HG02798 (cell line): ENCODE results near the gene NOP9.

Experiments
- ATAC-seq: cut with Tn5 transposase; IDR thresholded peaks from one replicate; pipeline ENCODE4 v1.9.1; 2021; ENCODE audit warnings: mild to moderate bottlenecking; ENCODE audit not compliant: unreplicated experiment, poor library complexity

Gene NOP9

DNA sequence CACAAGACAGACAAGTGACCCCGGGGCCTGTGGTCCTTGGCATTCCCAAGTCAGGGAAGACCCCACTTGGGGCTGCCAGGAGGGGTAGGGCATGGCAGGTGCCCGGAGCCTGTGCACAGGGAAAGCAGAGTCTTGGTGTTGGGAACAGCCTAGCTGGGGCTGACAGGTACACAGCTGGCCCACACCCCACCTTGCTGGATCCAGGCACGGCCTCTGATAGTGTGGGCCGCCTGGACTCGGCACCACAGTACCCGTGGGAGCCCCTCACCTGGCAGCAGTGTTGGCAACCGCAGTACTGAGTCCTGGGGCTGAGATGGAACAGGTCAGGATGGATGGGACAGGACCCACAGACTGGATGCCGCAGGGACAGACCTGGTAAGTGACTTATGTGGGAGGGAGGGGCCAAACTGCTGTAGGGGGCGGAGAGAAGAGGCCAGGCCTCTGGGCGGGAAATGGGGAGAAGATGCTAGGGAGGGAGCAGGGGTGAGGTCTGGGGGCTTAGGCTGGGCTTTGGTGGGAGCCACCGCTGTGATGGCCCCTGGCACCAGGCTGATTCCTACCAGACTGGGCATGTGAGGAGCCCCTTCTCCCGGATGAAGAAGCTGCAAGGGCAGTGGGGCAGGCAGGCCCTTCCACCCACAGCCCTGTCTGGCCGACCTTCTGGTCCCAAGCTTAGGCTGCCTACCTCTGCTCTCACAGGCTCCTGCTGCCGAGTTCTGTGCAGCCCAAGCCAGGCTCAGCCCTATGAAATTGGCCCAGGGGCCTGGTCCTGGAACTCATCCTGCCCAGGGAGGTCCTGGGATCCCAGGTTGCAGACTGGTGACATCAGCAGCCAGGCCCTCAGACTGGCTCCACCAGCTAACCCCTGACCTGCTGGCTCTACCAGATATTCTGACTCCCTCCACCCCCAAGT is 36.6 kb upstream of the NOP9 start, which contains the start of gene TGM1:
Gene TGM1, minus strand, starts transcription at position 357 of the 913 bp plus-strand sequence. CDS start 825 bp downstream, outside the sequence.
- no peak for ATAC-seq

DNA sequence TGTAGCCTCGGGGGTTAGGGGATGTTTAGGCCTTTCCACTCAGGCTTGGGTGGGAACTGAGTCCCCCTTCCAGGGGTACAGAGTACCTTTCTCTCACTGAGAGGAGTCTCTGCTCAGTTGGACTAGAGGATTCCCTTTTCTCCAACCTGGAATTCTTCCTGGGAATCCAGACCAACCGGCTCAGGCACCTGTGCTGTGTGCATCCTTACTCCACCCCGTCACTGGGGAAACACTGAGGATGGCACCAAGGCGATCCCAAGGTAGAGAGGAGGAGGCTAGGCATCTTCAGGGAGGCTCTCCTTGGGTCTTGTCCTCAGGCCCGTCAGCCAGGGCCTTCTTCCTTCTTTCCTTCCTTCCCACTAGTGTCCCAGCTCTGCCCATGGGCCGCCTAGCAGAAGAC is 35.8 kb upstream of the NOP9 start:
- no peak for ATAC-seq

GRCh38 chr14:24264298-24264697 is 35.4 kb upstream of the NOP9 start:
- no peak for ATAC-seq

DNA sequence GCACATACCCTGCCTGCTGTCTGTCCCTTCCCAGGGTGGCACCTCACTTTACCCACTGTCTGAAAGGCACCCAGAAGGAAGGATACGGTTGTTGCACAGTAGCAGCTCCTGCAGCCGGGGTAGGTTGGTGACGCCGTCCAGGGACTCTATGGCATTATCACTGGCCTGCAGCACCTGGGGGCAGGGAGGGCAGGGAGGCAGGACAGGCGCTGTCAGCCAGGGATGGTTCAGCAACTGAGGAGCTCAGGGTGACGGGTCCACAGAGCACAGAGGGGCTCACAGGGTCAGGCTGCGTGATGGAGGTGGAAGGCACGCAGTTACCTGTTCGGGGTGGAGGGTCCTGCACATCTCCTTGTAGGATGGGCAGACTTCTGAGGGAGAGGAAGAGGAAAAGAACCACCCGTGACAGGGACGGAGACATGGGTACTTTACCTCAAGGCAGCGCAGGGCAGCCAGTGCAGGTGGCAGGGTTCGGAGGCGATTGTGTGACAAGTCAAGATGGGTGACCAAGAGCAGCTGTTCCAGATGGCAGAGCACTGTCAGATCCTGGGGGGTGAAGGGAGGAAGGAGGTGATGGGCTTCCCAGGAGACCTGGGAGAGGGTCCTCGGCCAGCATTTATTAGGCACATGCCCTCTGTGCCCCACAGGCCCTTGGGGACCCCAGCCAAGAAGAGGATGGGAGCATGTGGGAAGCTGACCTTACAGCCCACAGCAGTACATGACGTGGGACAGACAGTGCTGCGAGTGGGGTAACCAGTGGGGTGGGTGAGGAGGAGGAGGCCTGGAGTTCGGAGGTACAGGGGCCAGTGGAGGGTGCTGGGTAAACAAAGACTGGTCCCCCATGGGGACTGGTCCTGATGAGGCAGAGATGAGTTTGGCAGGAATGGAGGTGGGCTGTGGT is 33.1 kb upstream of the NOP9 start:
- no peak for ATAC-seq

DNA sequence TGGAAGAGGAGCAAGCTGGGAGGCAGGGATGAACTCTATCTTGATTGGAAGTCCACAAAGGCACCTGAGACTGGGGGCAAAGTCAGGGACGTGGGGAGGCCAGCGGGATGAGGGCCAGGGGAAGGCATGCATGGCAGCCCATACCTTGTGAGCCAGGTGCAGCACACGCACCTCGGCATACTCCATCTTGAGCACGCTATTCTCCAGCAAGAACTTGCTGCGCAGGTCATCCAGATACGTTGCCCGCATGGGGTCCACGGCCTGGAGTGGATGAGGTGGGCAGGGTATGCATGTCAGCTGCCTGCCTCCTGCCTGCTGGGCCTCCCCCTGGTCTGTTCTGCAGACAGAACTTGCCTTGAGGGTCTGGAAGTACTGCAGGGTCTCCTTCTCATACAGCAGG is 32.1 kb upstream of the NOP9 start:
- no peak for ATAC-seq

DNA sequence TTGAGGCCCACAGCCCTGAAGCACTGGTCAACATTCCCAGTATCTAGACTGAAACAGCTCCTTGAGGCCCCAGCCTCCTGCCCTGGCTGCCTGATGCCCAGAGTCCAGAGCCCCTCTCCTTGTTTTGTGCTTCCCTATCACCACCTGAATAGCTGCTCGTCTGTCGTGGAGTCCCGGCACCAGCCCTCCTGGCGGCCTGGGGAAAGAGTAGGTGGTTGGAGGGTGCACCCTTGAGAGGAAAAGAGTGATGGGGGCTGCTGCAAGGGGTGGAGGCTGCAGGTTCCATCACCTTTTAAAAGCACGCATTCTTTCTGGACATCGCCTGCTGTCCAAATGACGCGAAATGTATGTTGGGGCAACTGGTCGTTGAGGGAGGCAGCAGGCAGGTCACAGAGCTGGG is 31.4 kb upstream of the NOP9 start:
- no peak for ATAC-seq

DNA sequence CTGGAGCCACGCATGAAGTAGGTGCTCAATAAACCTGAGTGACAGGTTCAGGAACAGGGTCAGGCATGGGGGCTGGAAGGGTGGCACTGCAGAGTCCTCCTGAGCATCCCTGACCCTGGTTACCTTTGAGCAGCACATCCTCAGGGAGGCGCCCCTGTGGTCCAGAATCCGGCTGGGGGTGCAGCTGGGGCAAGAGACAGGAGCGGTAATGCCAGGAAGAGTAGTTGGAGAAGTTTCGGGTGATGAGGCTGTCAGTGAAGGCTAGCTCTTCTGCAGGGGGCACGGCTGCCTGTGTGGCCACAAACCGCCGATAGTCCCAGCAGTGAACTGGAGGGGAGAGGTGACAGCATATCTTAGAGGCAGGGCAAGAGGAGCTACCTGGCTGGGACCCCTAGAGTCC is 30.3 kb upstream of the NOP9 start:
- ATAC-seq: no peak

DNA sequence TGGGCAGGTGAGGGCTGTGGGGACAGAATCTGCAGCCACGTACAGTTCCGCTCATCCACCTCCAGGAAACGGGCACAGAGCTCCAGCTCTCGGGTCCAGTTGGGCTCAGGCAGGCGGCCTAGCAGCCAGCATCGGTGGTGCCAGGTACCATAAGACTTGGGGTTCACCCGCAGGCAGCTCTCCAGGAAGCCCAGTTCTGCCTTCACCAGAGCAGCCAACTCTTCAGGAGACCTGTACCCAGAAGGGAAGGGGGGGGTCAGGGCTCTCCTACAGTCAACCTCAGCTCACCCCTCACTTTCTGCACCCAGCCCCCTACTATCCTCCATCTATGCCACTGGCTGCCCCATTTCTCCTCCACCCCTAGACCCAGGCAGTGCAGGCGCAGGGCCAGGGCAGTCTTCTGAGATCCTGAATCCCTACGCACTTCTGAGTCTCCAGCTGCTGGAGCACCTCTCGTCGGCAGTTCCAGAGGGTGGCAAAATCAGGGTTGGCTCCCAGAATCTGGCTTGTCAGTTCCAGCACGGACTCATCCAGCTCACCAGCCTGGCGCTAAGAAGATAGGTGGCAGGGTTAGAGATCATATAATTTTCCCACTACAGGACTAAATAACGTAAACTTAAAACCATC is 29.6 kb upstream of the NOP9 start:
- ATAC-seq: no peak

GRCh38 chr14:24270537-24271133 is 29.0 kb upstream of the NOP9 start:
- no peak for ATAC-seq

DNA sequence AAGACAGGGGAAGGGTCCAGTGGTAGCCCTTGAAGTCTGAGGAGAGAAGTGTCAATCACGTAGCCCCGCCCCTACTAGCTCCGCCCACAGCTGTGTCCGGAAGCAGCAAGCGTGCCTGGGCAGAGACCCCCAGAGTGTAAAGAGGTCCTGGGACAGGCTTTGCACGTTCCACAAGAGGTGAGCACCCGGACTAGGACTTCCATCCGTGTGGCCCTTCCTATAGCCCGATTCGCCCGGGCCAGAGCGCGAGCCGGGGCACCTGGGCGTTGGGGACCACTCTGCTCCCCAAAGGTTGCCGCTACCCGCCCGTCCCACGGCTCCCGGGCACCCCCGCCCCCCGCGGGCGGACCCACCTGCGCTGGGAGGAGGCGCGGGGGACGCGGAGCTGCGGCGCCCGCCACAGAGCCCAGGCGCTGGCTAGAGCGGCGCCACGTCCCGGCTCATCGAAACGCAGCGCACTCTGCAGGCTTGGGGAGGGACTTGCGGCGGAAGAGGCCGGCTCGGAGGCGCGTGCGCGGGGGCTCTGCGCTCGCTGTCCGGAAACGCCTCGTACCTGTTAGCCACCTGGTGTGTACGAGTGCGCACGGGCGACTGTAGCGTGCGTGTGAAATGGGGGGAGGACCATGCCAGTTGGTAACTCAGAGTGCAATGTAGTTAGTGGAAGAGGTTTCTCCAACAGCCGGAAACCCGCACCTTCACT is 28.4 kb upstream of the NOP9 start, which contains the start of gene RABGGTA:
Gene RABGGTA, minus strand, starts transcription at position 464 of the 700 bp plus-strand sequence. CDS start 482 bp downstream, outside the sequence.
- ATAC-seq: peak; percentile 89

- ATAC-seq: no peak
These were observed 27.8 kb upstream of the NOP9 start for GRCh38 chr14:24271834-24272263.

- no peak for ATAC-seq
These were observed 27.2 kb upstream of the NOP9 start for GRCh38 chr14:24272467-24272866.

DNA sequence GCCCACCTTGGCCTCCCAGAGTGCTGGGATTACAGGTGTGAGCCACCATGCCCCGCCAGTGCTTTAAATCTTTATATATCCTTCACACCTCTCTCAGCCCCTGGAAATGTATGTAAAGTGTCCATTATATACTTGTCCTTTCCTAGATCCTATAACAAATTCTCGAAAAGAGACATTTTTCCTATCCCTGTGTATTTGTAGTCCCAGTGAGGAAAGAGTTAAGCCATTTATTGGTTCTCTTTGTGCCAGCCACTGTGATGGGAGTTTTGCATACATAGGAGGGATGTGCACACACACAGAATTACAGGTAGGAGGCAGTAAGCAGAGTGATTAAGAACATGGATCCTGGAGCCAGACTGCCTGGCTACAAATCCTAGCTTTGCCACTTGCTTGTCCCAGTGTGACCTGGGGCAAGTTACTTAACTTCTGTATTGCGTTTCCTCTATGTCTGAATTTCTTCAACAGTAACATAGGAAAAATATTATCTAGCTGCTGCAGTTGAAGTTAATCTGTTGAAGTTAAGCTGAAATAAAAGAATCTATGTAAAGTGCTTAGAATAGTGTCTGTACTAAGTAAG is 26.1 kb upstream of the NOP9 start:
- ATAC-seq: no peak

GRCh38 chr14:24274101-24274543 is 25.5 kb upstream of the NOP9 start:
- peak; percentile 37 for ATAC-seq

DNA sequence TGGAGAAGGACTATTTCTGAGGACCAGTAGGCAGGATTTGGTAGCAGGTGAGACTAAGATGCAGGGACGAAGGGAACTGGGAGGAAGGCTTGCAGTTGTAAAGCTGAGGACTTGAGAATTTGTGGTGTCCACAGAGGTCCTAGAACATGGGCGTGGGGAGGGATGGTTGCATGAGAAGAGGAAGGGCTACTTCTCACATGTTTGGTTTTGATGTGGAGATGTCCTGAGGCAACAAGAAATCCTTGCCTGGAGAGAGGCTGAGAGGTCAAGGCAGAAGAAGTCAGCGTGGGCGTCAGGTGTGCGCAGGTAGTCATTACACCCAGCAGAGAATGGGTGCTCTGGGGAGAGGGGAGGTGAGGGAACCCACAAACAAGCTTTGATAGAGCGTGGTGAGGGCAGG is 22.6 kb upstream of the NOP9 start:
- ATAC-seq: no peak

DNA sequence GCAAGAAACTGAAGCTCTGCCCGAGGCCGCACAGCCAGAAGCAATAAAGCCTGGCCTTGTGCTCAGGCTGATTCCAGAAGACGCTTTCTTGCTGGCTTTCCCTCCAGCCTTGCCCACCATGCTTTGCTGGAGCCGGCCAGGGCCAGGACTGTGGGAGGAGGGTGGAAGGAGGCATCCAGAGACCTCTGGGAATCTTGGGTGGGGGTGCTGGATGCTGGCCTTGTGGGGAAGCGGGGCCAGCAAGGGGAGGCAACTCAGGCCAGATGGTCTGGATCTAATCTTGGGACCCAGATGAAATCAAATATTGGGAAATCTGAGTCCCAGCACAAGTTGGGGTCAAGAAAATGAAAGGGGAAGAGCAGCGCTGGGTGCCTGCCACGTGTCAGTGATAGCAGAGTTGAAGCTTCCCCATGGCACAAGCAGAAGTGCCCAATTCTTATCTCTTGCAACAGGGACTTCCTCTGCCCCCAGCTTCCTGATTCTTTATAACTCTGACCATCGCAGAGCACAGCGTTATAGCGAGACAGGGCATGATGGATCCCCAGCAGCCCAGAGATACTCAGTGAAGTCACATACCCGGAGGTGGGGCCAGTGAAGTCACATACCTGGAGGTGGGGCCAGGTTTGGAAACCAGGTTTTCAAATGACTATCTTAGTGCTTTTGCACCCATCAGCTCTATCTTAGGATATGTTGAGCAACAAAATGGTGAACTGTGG is 21.9 kb upstream of the NOP9 start:
- ATAC-seq: no peak

GRCh38 chr14:24278424-24278823 is 21.2 kb upstream of the NOP9 start:
- no peak for ATAC-seq
